GM19324 (cell line): ENCODE measurements around the gene SPTB.

Experiments used
- ATAC-seq: cut with Tn5 transposase; IDR thresholded peaks from one replicate; pipeline ENCODE4 v1.9.1; 2021; ENCODE audit warnings: mild to moderate bottlenecking, moderate library complexity; ENCODE audit not compliant: unreplicated experiment, low FRiP score

SPTB gene

GRCh38 chr14:64733899-64734298 is 145.8 kb downstream of the SPTB start:
- ATAC-seq: no peak

GRCh38 chr14:64733321-64733720 is 146.4 kb downstream of the SPTB start:
- ATAC-seq: no peak

DNA sequence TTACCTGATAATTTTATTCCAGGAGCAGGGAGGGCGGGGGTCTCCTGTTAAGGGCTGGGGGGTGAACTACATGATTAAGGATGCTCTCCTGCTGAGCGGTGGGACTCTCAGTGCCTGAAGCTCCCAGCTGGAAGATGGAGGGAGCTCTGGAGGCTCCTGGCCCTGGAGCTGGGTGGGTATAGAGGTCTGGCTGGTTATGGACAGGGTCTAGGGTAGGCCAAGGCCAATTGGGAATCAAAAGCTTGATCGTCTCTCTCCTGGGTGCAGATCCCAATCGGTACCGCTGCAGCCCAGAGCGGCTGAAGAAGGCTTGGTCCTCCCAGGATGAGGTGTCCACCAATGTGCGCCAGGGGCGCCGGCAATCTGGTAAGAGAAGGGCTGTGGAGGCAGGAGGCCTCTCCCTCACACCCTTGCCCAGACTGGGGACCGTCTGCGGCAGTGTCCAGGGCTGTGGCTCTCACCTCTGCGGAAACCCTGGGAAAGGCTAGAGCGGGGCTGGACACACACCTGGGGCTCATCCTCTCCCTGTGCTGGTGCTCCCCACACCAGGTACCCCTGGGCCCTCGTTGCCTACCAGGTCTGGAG is 147.1 kb downstream of the SPTB start:
- no peak for ATAC-seq

DNA sequence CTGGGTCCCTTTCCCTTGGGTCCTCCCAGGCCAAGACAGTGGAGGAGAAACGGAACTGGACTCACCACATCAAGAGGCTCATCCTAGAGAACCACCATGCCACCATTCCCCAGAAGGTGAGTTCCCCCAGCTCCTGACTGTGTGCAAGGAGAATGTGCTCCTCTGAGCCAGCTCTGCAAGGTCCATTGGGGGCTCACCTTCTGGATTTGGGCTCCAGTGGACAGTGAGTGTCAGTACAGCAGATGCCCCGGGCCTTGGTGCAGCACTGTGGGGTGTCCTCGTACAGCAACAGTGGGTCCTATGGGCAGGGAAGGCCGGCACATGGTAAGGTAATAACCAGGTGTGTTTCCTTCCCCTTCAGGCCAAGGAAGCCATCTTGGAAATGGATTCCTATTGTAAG is 147.6 kb downstream of the SPTB start:
- ATAC-seq: no peak

DNA sequence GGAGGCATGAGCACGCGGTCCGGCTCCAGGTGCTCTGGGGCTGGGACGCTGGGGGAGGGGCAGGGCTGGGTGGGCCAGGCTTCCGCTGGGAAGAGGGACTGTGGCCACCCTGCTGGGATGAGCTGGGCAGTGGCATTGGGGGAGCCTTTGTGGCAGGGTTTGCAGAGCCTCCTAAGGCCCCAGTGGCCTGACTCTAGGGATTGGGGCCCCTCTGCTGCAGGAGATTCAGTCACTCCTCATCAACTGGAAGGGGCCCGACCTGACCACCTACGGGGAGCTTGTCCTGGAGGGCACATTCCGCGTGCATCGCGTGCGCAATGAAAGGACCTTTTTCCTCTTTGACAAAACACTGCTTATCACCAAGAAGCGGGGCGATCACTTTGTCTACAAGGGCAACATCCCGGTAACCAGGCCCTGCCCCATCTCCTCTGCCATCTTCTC is 148.5 kb downstream of the SPTB start:
- ATAC-seq: no peak

- ATAC-seq: no peak
Measured at GRCh38 chr14:64730681-64731080, 149.0 kb downstream of the SPTB start.

DNA sequence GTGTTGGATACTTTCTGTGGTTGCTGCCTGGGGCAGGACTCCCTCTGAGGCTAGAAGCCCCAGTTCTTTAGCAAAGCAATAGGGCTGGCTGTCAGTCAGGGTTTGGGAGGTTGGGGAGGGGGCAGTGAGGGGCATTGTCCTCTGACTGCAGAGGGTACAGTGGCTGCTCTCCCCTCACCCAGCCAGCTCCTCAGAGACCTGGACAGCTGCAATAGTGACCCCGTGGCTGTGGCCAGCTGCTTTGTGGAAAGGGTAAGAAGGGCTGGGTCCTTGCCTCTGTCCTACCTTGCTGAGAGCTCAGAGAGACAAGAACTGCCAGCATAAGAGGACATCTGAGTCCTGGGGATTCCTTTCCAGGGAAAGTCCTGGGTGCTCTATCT is 149.7 kb downstream of the SPTB start:
- no peak for ATAC-seq

GRCh38 chr14:64729386-64730060 is 150.2 kb downstream of the SPTB start:
- no peak for ATAC-seq

DNA sequence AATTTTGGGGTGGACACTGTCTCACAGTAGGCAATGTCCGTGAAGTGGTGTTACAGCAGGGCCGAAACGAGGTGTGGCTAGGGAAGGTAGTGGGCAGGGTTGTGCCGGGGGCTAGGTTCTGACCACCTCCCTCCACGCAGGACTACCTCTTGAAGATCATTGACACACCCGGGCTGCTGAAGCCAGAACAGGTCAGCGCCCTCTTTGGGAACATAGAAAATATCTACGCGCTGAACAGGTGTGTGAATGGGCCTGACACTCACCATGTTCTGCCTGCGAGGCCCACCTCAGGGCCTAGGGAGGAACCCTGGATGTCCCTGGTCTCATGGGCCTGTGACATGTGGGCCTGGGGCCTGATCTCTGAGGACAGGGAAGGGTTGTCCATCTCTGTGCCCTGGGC is 150.9 kb downstream of the SPTB start:
- ATAC-seq: no peak

GRCh38 chr14:64728106-64728505 is 151.6 kb downstream of the SPTB start:
- no peak for ATAC-seq

DNA sequence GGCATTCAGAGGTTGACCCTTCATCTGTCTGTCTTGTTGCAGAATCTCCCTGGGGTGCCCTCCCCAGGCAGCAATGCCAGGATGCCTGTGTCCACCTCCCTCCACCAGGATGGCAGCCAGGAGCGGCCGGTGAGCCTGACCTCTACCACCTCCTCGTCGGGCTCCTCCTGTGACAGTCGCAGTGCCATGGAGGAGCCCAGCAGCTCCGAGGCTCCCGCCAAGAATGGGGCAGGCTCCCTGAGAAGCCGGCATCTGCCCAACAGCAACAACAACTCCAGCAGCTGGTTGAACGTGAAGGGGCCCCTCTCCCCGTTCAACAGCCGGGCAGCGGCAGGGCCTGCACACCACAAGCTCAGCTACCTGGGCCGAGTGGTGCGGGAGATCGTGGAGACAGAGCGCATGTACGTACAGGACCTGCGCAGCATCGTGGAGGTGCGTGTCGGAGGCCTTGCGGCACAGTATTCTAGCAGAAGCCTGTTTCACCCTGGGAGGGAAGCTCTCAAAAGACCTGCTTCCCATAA is 152.1 kb downstream of the SPTB start:
- ATAC-seq: no peak

DNA sequence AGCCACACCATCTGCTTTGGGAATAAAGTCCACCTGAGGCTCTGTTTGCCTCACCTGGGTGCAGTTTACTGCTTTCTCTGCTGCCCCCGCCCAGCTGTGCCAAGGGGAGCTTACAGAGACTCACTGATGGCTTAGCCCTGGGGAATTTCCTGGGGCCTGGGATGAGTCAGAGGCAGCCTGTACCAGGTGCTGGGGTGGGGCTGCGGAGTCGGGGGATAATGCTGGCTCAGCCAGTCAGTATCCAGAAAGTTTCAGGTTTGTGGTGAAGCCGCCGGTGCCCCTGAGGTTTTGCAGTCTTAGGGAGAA is 153.2 kb downstream of the SPTB start:
- no peak for ATAC-seq

DNA sequence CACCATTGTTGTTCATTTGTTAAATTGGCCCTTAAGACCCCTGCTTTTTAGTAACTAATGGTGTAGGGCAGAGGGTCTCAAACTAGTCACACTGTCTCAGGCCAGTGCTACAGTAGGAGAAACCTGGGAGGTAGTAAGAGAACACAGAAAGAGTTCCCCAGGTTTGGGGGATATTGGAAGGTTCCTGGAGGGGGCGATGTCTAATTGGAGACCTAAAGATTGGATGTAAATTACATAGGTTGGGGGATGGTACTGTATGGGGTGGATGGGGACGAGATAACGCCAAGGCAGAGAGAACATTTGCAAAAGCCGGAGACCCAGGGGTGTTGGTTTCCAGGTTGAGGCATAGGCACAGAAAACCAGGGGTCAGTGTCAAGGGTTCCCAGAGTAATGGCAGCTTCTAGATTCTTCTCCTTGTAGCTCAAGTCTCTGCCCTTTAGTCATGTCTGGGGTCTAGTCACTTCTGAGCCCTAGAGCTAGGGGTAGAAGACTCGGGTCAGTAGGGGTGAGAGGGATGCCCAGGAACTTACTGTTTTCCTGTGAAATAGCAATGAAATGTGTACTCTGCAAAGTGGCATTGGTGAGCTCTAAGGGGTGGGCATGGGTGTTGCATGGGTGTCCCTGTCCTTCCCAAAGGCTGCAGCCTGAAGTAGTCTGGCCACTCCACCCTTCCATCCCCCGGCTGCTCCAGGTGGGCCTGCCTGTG is 153.7 kb downstream of the SPTB start:
- ATAC-seq: no peak

GRCh38 chr14:64725261-64725815 is 154.4 kb downstream of the SPTB start:
- no peak for ATAC-seq

DNA sequence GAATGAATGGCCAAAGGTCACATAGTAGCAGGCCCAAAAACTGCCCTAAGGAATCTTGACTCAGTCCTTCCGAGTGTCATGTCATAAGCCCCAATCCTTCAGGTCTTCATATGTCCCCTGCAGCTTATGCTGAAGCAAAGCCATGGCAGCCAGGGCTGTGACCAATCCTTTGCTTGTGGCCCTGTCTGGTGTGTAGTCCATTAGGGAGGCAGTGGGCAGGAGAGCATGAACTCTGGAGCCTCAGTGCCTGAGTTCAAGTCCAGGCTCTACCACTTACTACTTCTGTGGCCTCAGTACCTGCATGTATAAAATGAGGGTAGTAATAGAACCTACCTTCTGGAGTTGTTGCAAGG is 155.2 kb downstream of the SPTB start:
- no peak for ATAC-seq

- no peak for ATAC-seq
Measured at GRCh38 chr14:64723691-64724577, 155.8 kb downstream of the SPTB start.

- no peak for ATAC-seq
Measured at GRCh38 chr14:64722842-64723447, 156.8 kb downstream of the SPTB start.

GRCh38 chr14:64721899-64722298 is 157.8 kb downstream of the SPTB start:
- no peak for ATAC-seq

DNA sequence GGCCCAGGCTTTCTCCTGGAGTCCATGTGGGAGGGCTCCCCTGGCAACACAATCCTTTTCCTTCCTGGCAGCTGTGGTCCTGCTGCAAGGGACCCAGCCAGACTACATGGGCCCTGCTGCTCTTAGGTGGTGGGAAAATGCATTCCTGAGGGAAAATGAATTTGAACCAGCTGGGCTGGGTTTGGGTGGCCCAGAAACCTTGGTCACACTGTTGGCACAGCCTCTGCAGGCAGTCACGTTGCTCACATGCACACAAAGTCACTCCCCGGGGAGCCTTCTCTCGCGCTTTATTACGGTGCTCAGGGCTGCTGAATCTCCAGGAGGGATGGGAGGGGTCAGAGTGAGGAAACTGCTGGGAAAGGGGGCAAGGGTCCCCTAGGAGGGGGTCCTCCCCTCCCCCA is 158.3 kb downstream of the SPTB start:
- no peak for ATAC-seq

- no peak for ATAC-seq
Measured at GRCh38 chr14:64720131-64720576, 159.6 kb downstream of the SPTB start.
